Lung (tissue), 12 donors: ENCODE measurements around the gene INPP1. TPM values are rescaled to one million over a fixed set of nuclear protein-coding genes. Genes with fewer than 3 reads are reported as not detected.
"Not testable (repeated sequence)": the region's sequence is repeated elsewhere in the genome, so short reads cannot be mapped to it uniquely, and the experiment has no call there.

Experiments
- ATAC-seq: fragments of 200-7000 bp; cut with Tn5 transposase; one replicate; pipeline ENCODE4 v1.9.1; 2020; ENCODE audit warnings: moderate number of reproducible peaks; ENCODE audit not compliant: insufficient read depth, low FRiP score
- DNase-seq, 3 donors: peaks; one replicate each; pipeline ENCODE4 v3.0.0-alpha.2; 2013 to 2017
- H3K27ac ChIP-seq, 2 donors: one replicate each; pipeline ENCODE4 v1.5.1; 2013; ENCODE audit warnings: mild to moderate bottlenecking in 2 of 2, moderate library complexity in 2 of 2, control low read depth in 1 of 2, inconsistent platforms in 1 of 2, low read depth in 1 of 2, low read length in 1 of 2
- H3K27me3 ChIP-seq, 3 donors: one replicate each; pipeline ENCODE4 v1.5.1; 2013; ENCODE audit warnings: low read length in 2 of 3; ENCODE audit not compliant: control insufficient read depth in 3 of 3, insufficient read depth in 3 of 3
- H3K36me3 ChIP-seq, 4 donors: one replicate each; pipeline ENCODE4 v1.5.1; 2013; ENCODE audit warnings: low read length in 4 of 4, mild to moderate bottlenecking in 1 of 4, moderate library complexity in 1 of 4; ENCODE audit not compliant: control insufficient read depth in 4 of 4, insufficient read depth in 4 of 4
- H3K4me1 ChIP-seq, 5 donors: one replicate each; pipeline ENCODE4 v1.5.1; 2013; ENCODE audit warnings: low read length in 5 of 5, mild to moderate bottlenecking in 2 of 5, moderate library complexity in 1 of 5; ENCODE audit not compliant: control insufficient read depth in 5 of 5, insufficient read depth in 5 of 5
- H3K4me3 ChIP-seq: one replicate; pipeline ENCODE4 v1.5.1; 2013; ENCODE audit warnings: mild to moderate bottlenecking, control low read depth, moderate library complexity
- H3K9ac ChIP-seq, 2 donors: one replicate each; pipeline ENCODE4 v1.5.1; 2013; ENCODE audit warnings: low read length in 2 of 2, control low read depth in 1 of 2; ENCODE audit not compliant: insufficient read depth in 1 of 2
- H3K9me3 ChIP-seq, 4 donors: one replicate each; pipeline ENCODE4 v1.5.1; 2013; ENCODE audit warnings: low read length in 3 of 4, mild to moderate bottlenecking in 1 of 4, moderate library complexity in 1 of 4; ENCODE audit not compliant: control insufficient read depth in 4 of 4, insufficient read depth in 3 of 4
- CTCF ChIP-seq: IDR thresholded peaks from 2 replicates; pipeline ENCODE4 v1.5.1; 2012; ENCODE audit warnings: mild to moderate bottlenecking; ENCODE audit errors: control extremely low read depth, extremely low read depth
- WGBS, 2 donors: extraction: QIAGEN DNeasy Blood & Tissue Kit; methylation state at CpG; one replicate each; pipeline ENCODE4 v1.1.7; 2013; 5-methylcytosine and 5-hydroxymethylcytosine counted together
- polyA plus RNA-seq, 2 donors: library from polyadenylated mRNA; stranded (reverse); fragments of 200-250 nt; gene quantifications; one replicate each; pipeline ENCODE4 v1.2.1, GENCODE V29; 2013
- total RNA-seq, 2 donors: library from RNA; depleted of rRNA in 1 of 2; stranded (reverse); fragments of >200 nt in 1 of 2; gene quantifications; one replicate each; pipeline ENCODE4 v1.2.1, GENCODE V29; 2014 to 2021
- donor health status: control.
- donor health status: control.
- donor health status: Bipolar disorder and iron deficiency.
- donor health status: healthy.
- donor health status: DM: yes; HTN: yes; CAD: no.

Gene INPP1
- total and polyA plus RNA-seq, 4 donors, result 15.7 to 26.7 (median 18.5) TPM

- H3K27ac ChIP-seq, result no peak overlapping the region
- H3K4me1 ChIP-seq, result peaks cover 2 to 6% (median 3%) of the 10 kb centered on the region in 5 donors
- ATAC-seq (no peak), DNase-seq (no peak)
- H3K9me3 ChIP-seq, result peaks cover 0 to 2% (median 0%) of the 10 kb centered on the region in 4 donors
- no peak for TF ChIP-seq CTCF
- 76 to 87% methylated on average over 7 of the region's 7 CpGs for WGBS, 2 donors
- H3K36me3 ChIP-seq, result peaks cover 0 to 8% (median 3%) of the 10 kb centered on the region in 4 donors
- no peak overlapping the region for H3K9ac ChIP-seq
- no peaks in the 10 kb centered on the region for H3K27me3 ChIP-seq
- no peak overlapping the region for H3K4me3 ChIP-seq
These were observed 31.3 kb upstream of the INPP1 start for GRCh38 chr2:190311893-190312634.

GRCh38 chr2:190312635-190313025 is 30.8 kb upstream of the INPP1 start:
- H3K9me3 ChIP-seq, H3K9ac ChIP-seq: not testable (repeated sequence)
- WGBS, 2 donors, result 89 to 97% methylated on average over 5 of the region's 5 CpGs

GRCh38 chr2:190313880-190314279 is 29.5 kb upstream of the INPP1 start:
- no peak overlapping the region for H3K9ac ChIP-seq
- TF ChIP-seq CTCF, result no peak
- no peaks in the 10 kb centered on the region for H3K27me3 ChIP-seq
- H3K9me3 ChIP-seq, result no peaks in the 10 kb centered on the region
- H3K4me3 ChIP-seq, result no peak overlapping the region
- H3K27ac ChIP-seq, result no peak overlapping the region
- 65 to 85% methylated on average over 1 of the region's 1 CpG for WGBS, 2 donors
- ATAC-seq (no peak), DNase-seq (peak in 1 of 3 donors; percentile 7)
- peaks cover 0 to 4% (median under 1%) of the 10 kb centered on the region in 4 donors for H3K36me3 ChIP-seq
- peaks cover 6 to 17% (median 8%) of the 10 kb centered on the region in 5 donors for H3K4me1 ChIP-seq

More at GRCh38 chr2:190312635-190313025, 30.8 kb upstream of the INPP1 start:
- ATAC-seq, H3K27me3 ChIP-seq, H3K27ac ChIP-seq, H3K4me3 ChIP-seq, H3K36me3 ChIP-seq, H3K4me1 ChIP-seq, DNase-seq: not testable (repeated sequence)

GRCh38 chr2:190315273-190315672 is 28.1 kb upstream of the INPP1 start:
- WGBS, 2 donors, result 66 to 80% methylated on average over 2 of the region's 2 CpGs
- Histone ChIP-seq H3K27me3 (no peaks in the 10 kb centered on the region), H3K27ac (no peak overlapping the region), H3K36me3 (peaks cover 0 to 4% (median under 1%) of the 10 kb centered on the region in 4 donors), H3K4me3 (no peak overlapping the region), H3K9me3 (no peaks in the 10 kb centered on the region), H3K4me1 (peaks cover 8 to 19% (median 8%) of the 10 kb centered on the region in 5 donors), H3K9ac (no peak overlapping the region)
- DNase-seq, result no peak
- no peak for ATAC-seq
- no peak for TF ChIP-seq CTCF
